Activated CD4-positive, alpha-beta T cell treated with anti-CD3 and anti-CD28 coated beads, Interleukin-2, amount 50 U/mL, for 16 hours (primary cell): ENCODE results near the gene LAMC2.

Source experiments
- DNase-seq: peaks from one replicate; pipeline ENCODE4 v3.0.0-alpha.2; 2020

Gene LAMC2

GRCh38 chr1:183175631-183176030 lies 10.4 kb upstream of the LAMC2 start:
- no peak for DNase-seq

- DNase-seq = no peak
Measured at GRCh38 chr1:183178545-183178944, 7.5 kb upstream of the LAMC2 start.

GRCh38 chr1:183179033-183179432 lies 7.0 kb upstream of the LAMC2 start:
- DNase-seq = no peak

GRCh38 chr1:183180218-183180617 lies 5.8 kb upstream of the LAMC2 start:
- DNase-seq = no peak

GRCh38 chr1:183180634-183181056 lies 5.4 kb upstream of the LAMC2 start:
- peak; percentile 5 for DNase-seq

- DNase-seq = no peak
Measured at GRCh38 chr1:183186841-183187240, 777 bp downstream of the LAMC2 start.

DNA sequence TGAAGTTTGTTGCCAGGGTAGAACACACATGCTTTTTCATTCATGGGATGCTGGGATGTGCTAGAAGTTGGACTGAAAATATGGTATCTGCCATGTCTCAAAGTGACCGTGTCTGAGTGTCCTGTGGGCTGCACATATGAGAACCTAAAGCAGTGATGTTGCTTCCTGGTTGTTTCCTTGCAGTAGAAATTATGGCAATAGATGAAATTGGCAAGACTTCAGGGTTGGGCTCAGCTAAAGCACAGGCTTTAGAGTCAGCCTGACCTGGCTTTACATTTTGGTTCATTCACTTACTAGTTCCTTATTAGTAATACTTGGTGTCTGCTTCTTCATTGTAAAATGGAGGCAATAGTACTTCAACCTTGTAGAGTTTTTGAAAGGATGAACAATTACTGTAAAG lies 2.2 kb downstream of the LAMC2 start:
- no peak for DNase-seq

DNA sequence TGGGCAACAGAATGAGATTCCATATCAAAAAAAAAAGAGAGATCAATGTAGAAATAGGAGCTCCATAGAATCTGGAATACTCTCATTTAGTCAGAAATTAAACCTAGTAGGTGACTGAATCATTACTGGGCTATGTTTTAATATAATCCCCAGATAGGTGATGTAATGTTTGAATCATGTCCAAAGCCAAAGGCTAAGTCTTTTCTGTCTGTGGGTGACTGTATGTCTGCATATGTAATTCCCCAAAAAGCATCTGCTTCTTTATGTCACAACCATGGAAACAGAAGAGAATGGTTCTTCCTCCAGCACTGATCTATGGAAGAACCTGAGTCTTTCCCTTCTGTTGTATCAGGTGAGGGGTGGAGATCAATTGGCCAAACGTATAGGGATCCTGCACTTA lies 5.8 kb downstream of the LAMC2 start:
- DNase-seq = no peak

DNA sequence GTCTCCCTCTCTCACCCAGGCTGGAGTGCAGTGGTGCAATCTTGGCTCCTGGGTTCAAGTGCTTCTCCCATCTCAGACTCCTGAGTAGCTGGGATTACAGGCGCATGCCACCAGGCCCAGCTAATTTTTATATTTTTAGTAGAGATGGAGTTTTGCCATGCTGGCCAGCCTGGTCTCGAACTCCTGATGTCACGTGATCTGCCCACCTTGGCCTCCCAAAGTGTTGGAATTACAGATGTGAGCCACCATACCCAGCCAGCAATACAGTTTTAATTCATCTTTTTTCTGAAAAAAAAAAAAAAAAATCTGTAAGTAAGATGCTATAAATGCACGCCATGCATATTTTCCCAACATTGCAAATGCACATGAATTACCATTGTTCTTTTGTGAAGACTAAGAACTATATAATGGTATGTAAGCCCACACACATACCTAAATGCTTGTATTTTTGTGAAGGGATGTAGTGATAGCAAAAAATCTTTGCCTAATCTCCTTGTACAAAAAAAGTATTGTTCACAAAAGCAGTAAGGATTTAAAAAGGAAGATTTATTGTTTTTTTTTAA lies 8.0 kb downstream of the LAMC2 start:
- no peak for DNase-seq

GRCh38 chr1:183194527-183195141 lies 8.6 kb downstream of the LAMC2 start:
- DNase-seq = peak; percentile 64

GRCh38 chr1:183195142-183195574 lies 9.1 kb downstream of the LAMC2 start:
- peak; percentile 5 for DNase-seq

GRCh38 chr1:183197762-183198161 lies 11.7 kb downstream of the LAMC2 start:
- DNase-seq = no peak

DNA sequence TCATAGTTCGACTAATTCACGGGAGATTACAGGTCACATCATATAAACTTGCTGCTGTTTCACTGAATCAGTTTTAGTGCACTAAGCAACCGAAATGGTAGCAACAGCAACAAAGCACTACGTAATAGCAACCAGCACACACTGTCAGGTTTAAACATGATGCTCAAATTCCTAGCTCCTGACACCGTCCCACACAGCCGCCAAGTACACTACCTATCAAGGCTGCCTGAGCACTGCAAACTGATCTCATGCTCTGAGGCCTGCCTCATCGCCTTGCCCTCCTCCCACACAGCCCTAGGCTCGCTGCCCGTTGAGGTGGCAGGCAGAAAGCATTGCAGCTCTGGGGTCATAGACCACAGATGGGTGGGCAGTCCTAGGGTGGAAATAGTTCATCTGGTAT lies 12.4 kb downstream of the LAMC2 start:
- DNase-seq = no peak

DNA sequence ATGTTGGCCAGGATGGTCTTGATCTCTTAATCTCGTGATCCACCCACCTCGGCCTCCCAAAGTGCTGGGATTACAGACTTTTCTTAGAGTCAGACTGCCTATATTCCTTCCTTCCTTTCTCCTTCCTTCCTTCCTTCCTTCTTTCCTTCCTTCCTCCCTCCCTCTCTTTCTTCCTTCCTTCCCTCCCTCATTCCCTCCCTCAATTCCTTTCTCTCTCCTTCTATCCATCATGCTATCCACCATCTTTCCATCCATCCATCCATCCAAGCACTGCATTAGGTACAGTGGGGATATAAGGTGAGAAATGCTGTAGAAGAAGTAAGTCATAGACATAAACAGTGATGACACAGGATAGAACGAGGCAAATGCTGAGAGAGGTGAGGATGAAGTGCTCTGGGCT lies 13.2 kb downstream of the LAMC2 start:
- no peak for DNase-seq

DNA sequence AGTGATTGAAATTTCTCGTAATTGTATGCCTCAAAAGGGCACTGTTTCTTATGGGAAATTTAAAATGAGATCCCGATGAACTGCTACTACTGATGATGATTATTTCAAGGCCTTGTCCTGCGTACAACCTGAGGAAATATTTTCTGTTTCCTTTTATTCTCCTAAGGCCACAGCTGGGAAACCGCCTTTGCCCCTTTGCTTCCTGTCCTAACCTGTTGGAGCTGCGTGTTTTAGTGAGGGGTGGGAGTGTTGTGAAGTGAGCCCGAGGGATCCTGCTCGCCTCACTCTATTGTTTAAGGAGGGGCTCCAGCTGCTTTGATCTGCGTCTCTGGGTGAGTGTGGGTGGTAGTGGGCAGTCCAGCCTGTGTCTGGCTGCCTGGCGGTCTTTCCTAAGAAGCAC lies 14.4 kb downstream of the LAMC2 start:
- DNase-seq = no peak

- no peak for DNase-seq
Measured at GRCh38 chr1:183203094-183203493, 17.0 kb downstream of the LAMC2 start.

DNA sequence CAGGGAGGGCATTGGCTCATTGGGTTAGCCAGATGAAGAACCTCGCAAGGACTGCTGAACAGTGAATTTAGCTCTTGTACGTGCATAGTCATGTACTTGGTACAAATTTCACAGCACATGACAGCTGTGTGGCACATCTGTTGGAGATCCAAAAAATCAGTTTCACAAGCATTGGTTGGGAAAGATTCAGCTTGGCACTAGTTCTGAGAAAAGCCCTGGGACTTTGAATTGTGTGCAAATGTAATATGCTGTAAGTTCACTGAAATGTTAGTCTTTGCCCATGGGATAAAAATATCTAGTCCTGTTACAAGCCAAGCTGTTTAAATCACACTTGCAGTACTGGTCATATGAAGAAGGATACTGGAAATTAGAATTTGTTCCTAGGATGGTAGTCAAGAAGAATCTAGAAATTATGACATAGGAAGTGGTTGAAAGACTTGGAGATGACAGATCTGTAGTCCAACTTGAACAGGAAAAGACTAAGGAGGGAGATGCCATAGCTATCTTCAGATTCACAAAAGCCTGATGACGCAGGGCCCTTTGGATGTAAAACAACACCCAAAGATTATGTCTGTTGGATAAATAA lies 19.2 kb downstream of the LAMC2 start:
- no peak for DNase-seq

DNA sequence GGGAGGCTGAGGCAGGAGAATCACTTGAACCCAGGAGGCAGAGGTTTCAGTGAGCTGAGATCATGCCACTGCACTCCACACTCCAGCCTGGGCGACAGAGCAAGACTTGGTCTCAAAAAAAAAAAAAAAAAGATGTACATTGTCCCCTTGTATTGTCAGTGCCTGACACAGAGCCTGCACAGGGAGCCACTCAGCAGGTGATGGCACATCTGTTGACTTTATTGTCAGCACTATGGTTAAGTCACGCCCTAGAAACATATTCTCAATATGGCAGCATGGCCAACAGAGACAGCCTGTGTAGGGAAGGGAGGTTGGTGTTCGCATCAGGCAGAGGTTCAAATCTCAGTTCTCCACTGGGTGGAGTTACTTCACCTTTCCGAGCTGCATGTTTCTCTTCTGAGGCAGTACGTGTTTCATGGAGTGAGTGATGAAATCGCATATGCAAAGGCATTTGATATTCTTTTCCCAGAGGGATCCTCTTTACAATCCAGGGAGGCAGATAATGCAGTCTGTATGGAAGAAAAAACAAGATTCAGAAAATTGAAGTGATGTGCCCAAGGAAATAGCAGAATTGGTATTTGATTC lies 20.6 kb downstream of the LAMC2 start:
- DNase-seq = no peak

- DNase-seq = peak; percentile 54
Measured at GRCh38 chr1:183209533-183210158, 23.6 kb downstream of the LAMC2 start.

- no peak for DNase-seq
Measured at GRCh38 chr1:183210681-183211080, 24.6 kb downstream of the LAMC2 start.

DNA sequence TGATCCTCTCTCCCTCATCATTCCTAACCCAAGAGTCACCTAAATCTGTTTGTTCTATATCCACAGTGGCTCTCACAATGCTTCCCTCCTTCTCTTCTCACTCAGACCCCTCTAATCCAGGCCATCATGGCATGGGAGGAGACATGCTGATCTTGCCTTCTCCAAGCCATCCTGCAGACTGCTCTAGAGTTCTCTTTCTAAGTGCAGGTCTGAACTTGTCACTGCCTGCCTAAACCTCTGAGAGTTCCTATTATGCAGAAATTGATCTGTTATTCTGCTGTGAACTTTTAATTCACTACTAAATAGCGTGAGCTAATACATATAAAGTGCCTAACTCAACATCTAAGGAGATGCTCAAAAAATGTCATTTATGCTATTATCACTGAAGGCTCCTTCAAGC lies 26.8 kb downstream of the LAMC2 start:
- no peak for DNase-seq

DNA sequence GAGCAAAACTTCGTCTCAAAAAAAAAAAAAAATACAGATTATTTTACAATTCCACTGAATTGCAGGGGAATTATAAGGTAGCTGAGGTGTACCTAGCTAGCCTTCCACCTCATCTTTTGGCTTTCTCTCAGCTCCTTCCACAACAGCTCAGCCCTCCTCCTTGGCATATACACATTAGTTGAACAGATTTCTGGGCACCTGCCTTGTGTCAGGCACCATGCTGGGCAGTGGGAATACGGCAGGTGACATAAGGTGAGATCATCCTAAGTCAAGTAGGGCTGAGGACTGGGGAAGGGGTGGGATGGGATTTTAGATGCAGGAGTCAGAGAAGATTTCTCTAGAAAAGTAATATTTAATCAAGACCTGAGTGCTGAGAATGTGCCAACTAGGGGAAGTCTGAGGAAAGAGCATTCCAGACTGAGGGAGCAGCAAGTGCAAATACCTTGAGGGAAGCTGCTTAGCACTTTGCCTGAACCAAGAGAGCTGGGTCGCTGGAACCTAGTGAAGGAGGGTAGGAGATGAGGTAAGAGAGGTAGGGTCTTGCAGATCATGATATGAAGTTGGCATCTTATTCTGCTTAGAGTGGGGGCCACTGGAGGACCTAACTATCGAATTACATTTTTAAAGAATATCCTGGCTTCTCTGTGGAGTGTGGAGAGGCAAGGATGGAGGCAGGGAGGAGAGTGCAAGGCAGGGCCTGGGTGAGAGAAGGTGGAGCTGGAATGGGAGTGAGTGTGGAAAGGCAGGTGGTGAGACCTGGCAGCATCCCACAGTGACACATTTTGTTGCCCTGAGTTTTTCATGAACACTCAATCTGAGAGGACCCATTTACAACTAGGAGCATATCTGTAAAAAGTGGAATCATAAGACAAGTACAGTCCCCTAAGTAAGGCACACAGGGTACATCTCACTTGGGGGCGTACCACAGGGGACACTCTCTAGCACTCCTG lies 28.2 kb downstream of the LAMC2 start:
- DNase-seq = no peak
